GM19324 (cell line): ENCODE results near the gene MIS18A.

Experiments used
- ATAC-seq: cut with Tn5 transposase; IDR thresholded peaks from one replicate; pipeline ENCODE4 v1.9.1; 2021; ENCODE audit warnings: mild to moderate bottlenecking, moderate library complexity; ENCODE audit not compliant: unreplicated experiment, low FRiP score

MIS18A gene

GRCh38 chr21:32256873-32257620, 21.8 kb downstream of the MIS18A start:
- no peak for ATAC-seq

- no peak for ATAC-seq
These were observed 22.6 kb downstream of the MIS18A start for GRCh38 chr21:32256251-32256650.

- ATAC-seq: no peak
These were observed 25.6 kb downstream of the MIS18A start for GRCh38 chr21:32253215-32253641.

- no peak for ATAC-seq
These were observed 26.7 kb downstream of the MIS18A start for GRCh38 chr21:32252136-32252535.

GRCh38 chr21:32249511-32250280, 29.2 kb downstream of the MIS18A start:
- no peak for ATAC-seq

GRCh38 chr21:32248571-32249461, 30.0 kb downstream of the MIS18A start:
- no peak for ATAC-seq

- no peak for ATAC-seq
These were observed 32.2 kb downstream of the MIS18A start for GRCh38 chr21:32246571-32247140.

GRCh38 chr21:32245971-32246370, 32.9 kb downstream of the MIS18A start:
- no peak for ATAC-seq

GRCh38 chr21:32240851-32241687, 37.8 kb downstream of the MIS18A start:
- ATAC-seq: no peak

- ATAC-seq: no peak
These were observed 39.3 kb downstream of the MIS18A start for GRCh38 chr21:32239551-32239950.

GRCh38 chr21:32238063-32238462, 40.8 kb downstream of the MIS18A start:
- no peak for ATAC-seq

- ATAC-seq: no peak
These were observed 41.8 kb downstream of the MIS18A start for GRCh38 chr21:32237021-32237420.

GRCh38 chr21:32233722-32234301, 45.0 kb downstream of the MIS18A start:
- ATAC-seq: no peak

- ATAC-seq: no peak
These were observed 45.7 kb downstream of the MIS18A start for GRCh38 chr21:32233055-32233546.

- ATAC-seq: no peak
These were observed 52.4 kb downstream of the MIS18A start for GRCh38 chr21:32226444-32226843.
